ENCODE measurements around the gene ARF3. TPM values are rescaled to one million over a fixed set of nuclear protein-coding genes. Genes with fewer than 3 reads are reported as not detected.
A peak's percentile ranks its signal among the peaks of the same experiment; 100 is the strongest.

ARF3 gene
- total and polyA plus RNA-seq, 2 donors (not counting 1 experiment from before 2014, with no cell fraction given): 31.7 to 77.5 TPM

GRCh38 chr12:48973941-48974673 lies 16.8 kb upstream of the ARF3 start:
- CTCF ChIA-PET: interaction anchor here (1.0 to 7.5 kb wide), 4 partner anchors 14 to 51 kb away, joined by 3 to 65 read pairs (median 6); partner anchors contain the start of genes ARF3 and FKBP11
- ATAC-seq (ENCODE audit: low read depth): no peak
- Mint-ChIP-seq H3K27me3 (peaks cover 73% of the 10 kb centered on the region), H3K4me3 (no peak overlapping the region), H3K27ac (no peak overlapping the region), H3K9me3 (ENCODE audit: insufficient read depth) (no peaks in the 10 kb centered on the region), H3K4me1 (peaks cover 54% of the 10 kb centered on the region)
- peaks cover 2 to 86% (median 64%) of the 10 kb centered on the region in 4 experiments for H3K27me3 ChIP-seq (replicated peaks in 1 of 4; ENCODE audit: control extremely low read depth in 1 of 4, control insufficient read depth in 3 of 4, insufficient read depth in 4 of 4, low read length in 3 of 4)
- H3K4me3 ChIP-seq (ENCODE audit: control extremely low read depth in 1 of 5, extremely low read depth in 1 of 5, insufficient read depth in 1 of 5, low read depth in 2 of 5, low read length in 4 of 5): no peak overlapping the region
- no peaks in the 10 kb centered on the region for H3K36me3 ChIP-seq (replicated peaks in 1 of 2; ENCODE audit: control extremely low read depth in 1 of 2, control insufficient read depth in 1 of 2, extremely low read depth in 1 of 2, insufficient read depth in 2 of 2, low read length in 1 of 2)
- H3K9ac ChIP-seq (ENCODE audit: low read length): no peak overlapping the region
- peaks cover 0 to 36% (median 0%) of the 10 kb centered on the region in 3 donors for H3K9me3 ChIP-seq (ENCODE audit: control extremely low read depth in 1 of 3, control insufficient read depth in 2 of 3, insufficient read depth in 1 of 3, low read length in 2 of 3)
- no peak overlapping the region for H3K4me2 ChIP-seq (replicated peaks; ENCODE audit: low read depth, low read length, poor library complexity, severe bottlenecking)
- TF ChIP-seq CTCF (IDR thresholded peaks at IDR 0.05) (peak; percentile 77), EZH2 (IDR thresholded peaks at IDR 0.05; ENCODE audit: borderline replicate concordance, insufficient read depth, low read depth, low read length, poor library complexity, severe bottlenecking) (no peak)
- DNase-seq: peak; percentile 56
- POLR2A ChIA-PET: no interaction called here
- peaks cover 26% of the 10 kb centered on the region for H4K20me1 ChIP-seq (ENCODE audit: control insufficient read depth, insufficient read depth, low read length, poor library complexity, severe bottlenecking)
- no peak overlapping the region for H2AFZ ChIP-seq (ENCODE audit: insufficient read depth, low read depth, low read length, poor library complexity, severe bottlenecking)
- no peaks in the 10 kb centered on the region for H3K79me2 ChIP-seq (ENCODE audit: control insufficient read depth, insufficient read depth, low read length)
- 11% methylated on average over 12 of the region's 19 CpGs for WGBS (ENCODE audit: insufficient coverage)
- peaks cover 62 to 67% of the 10 kb centered on the region in 2 donors for H3K4me1 ChIP-seq (ENCODE audit: control insufficient read depth in 2 of 2, insufficient read depth in 2 of 2, low read length in 2 of 2)
- intact Hi-C loops (cut with micrococcal nuclease): no loop called here
- no peak overlapping the region for H3K27ac ChIP-seq (ENCODE audit: low read length in 2 of 2)

GRCh38 chr12:48973531-48973930 lies 16.2 kb upstream of the ARF3 start:
- no peak overlapping the region for H3K4me2 ChIP-seq (replicated peaks; ENCODE audit: low read depth, low read length, poor library complexity, severe bottlenecking)
- ChIA-PET CTCF (interaction anchor here (1.0 to 1.9 kb wide), 3 partner anchors 15 to 21 kb away, joined by 3 to 7 read pairs (median 4); partner anchors contain the start of gene ARF3), POLR2A (no interaction called here)
- TF ChIP-seq EZH2 (IDR thresholded peaks at IDR 0.05; ENCODE audit: borderline replicate concordance, insufficient read depth, low read depth, low read length, poor library complexity, severe bottlenecking) (no peak), CTCF (IDR thresholded peaks at IDR 0.05) (no peak)
- H4K20me1 ChIP-seq (ENCODE audit: control insufficient read depth, insufficient read depth, low read length, poor library complexity, severe bottlenecking): peaks cover 27% of the 10 kb centered on the region
- DNase-seq (no peak), ATAC-seq (ENCODE audit: low read depth) (no peak)
- H3K4me3 ChIP-seq (ENCODE audit: control extremely low read depth in 1 of 5, extremely low read depth in 1 of 5, insufficient read depth in 1 of 5, low read depth in 2 of 5, low read length in 4 of 5): no peak overlapping the region
- H3K27me3 Mint-ChIP-seq: peaks cover 68% of the 10 kb centered on the region
- H3K27ac ChIP-seq (ENCODE audit: low read length in 2 of 2): no peak overlapping the region
- 45% methylated on average over 8 of the region's 12 CpGs for WGBS (ENCODE audit: insufficient coverage)
- H3K9me3 Mint-ChIP-seq (ENCODE audit: insufficient read depth): no peaks in the 10 kb centered on the region
- H3K4me3 Mint-ChIP-seq: no peak overlapping the region
- no peaks in the 10 kb centered on the region for H3K36me3 ChIP-seq (replicated peaks in 1 of 2; ENCODE audit: control extremely low read depth in 1 of 2, control insufficient read depth in 1 of 2, extremely low read depth in 1 of 2, insufficient read depth in 2 of 2, low read length in 1 of 2)
- no peak overlapping the region for H3K9ac ChIP-seq (ENCODE audit: low read length)
- H3K79me2 ChIP-seq (ENCODE audit: control insufficient read depth, insufficient read depth, low read length): no peaks in the 10 kb centered on the region
- H3K4me1 Mint-ChIP-seq: peaks cover 53% of the 10 kb centered on the region
- no peak overlapping the region for H2AFZ ChIP-seq (ENCODE audit: insufficient read depth, low read depth, low read length, poor library complexity, severe bottlenecking)
- H3K9me3 ChIP-seq (ENCODE audit: control extremely low read depth in 1 of 3, control insufficient read depth in 2 of 3, insufficient read depth in 1 of 3, low read length in 2 of 3): peaks cover 0 to 31% (median 0%) of the 10 kb centered on the region in 3 donors
- no peak overlapping the region for H3K27ac Mint-ChIP-seq
- intact Hi-C loops (cut with micrococcal nuclease): no loop called here
- H3K4me1 ChIP-seq (ENCODE audit: control insufficient read depth in 2 of 2, insufficient read depth in 2 of 2, low read length in 2 of 2): peaks cover 57 to 62% of the 10 kb centered on the region in 2 donors
- peaks cover 2 to 80% (median 59%) of the 10 kb centered on the region in 4 experiments for H3K27me3 ChIP-seq (replicated peaks in 1 of 4; ENCODE audit: control extremely low read depth in 1 of 4, control insufficient read depth in 3 of 4, insufficient read depth in 4 of 4, low read length in 3 of 4)
